GM18499 (cell line): ENCODE results near the gene UTP25.
"Not testable (repeated sequence)": the region's sequence is repeated elsewhere in the genome, so short reads cannot be mapped to it uniquely, and the experiment has no call there.

Source experiments
- ATAC-seq: cut with Tn5 transposase; IDR thresholded peaks from one replicate; pipeline ENCODE4 v1.9.1; 2021; ENCODE audit warnings: moderate number of reproducible peaks; ENCODE audit not compliant: insufficient read depth, unreplicated experiment

The UTP25 gene

DNA sequence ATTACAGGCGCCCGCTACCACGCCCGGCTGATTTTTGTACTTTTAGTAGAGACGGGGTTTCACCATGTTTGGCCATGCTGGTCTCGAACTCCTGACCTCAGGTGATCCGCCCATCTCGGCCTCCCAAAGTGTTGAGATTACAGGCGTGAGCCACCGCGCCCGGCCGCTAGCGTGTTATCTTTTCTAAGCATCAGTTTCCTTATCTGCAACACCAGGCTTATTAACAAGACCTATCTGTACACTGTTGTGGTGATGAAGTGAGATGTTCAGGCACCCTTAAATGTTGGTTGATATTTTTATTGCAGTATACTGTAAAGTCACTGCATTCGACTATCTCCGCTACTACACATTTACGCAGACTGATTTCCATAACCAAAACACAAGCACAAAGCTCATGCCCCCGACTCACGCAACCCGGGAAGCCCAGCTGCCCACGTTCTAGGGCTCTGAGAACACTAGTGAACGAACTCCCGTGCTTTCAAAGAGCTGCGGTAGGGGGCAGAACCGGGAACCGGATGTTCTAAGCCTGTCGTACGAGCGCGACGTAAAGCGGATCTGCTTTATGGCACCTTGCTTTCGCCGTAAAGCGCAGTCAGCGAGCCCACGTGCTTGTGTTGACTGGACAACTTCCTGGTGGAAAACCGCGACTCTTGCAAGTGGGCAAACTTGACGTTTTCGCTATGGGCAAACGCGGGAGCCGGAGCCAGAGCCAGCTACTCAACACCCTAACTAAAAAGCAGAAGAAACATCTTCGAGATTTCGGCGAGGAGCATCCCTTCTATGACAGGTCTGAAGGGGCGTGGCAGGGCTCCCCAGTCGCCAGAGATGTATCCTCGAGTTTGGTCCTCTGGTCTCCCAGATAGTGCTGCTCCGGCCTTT lies at the start of gene UTP25:
TSS of gene UTP25 (plus strand) at position 589 of the 879 bp plus-strand sequence. CDS start at position 681, 92 bp downstream.
- ATAC-seq = peak; percentile 69

GRCh38 chr1:209778102-209778501 lies 49.7 kb upstream of the UTP25 start:
- ATAC-seq = no peak

- ATAC-seq = no peak
These were observed 47.5 kb upstream of the UTP25 start for GRCh38 chr1:209780268-209780667.

GRCh38 chr1:209783386-209783785 lies 44.4 kb upstream of the UTP25 start:
- ATAC-seq = no peak

- ATAC-seq = peak; percentile 84
These were observed 43.3 kb upstream of the UTP25 start, which contains the start of gene C1orf74 for GRCh38 chr1:209784265-209785169. Gene C1orf74, minus strand, starts transcription at chr1:209784559. Its CDS starts 925 bp downstream, at chr1:209783634.

GRCh38 chr1:209785592-209785991 lies 42.2 kb upstream of the UTP25 start:
- ATAC-seq = no peak

GRCh38 chr1:209786146-209786545 lies 41.6 kb upstream of the UTP25 start:
- no peak for ATAC-seq

GRCh38 chr1:209787551-209787950 lies 40.2 kb upstream of the UTP25 start:
- ATAC-seq = no peak

DNA sequence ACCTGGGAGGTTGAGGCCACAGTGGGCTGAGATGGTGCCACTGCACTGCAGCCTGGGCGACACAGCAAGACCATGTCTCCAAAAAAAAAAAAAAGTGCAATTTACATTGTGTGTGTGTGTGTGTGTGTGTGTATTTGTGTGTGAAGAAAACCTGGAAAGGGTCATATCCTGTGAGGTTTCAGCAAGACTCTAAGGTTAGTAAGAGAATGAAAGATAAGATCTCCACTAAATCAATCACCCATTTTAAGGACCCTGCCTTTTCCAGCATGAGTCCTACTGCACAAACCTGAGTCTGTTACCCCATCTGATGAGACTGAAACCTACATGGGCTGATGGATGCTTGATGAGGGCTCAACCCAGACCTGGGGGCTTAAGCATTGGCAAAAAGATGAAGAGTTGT lies 38.5 kb upstream of the UTP25 start:
- ATAC-seq = no peak

- ATAC-seq = no peak
These were observed 37.2 kb upstream of the UTP25 start for GRCh38 chr1:209790286-209791193.

DNA sequence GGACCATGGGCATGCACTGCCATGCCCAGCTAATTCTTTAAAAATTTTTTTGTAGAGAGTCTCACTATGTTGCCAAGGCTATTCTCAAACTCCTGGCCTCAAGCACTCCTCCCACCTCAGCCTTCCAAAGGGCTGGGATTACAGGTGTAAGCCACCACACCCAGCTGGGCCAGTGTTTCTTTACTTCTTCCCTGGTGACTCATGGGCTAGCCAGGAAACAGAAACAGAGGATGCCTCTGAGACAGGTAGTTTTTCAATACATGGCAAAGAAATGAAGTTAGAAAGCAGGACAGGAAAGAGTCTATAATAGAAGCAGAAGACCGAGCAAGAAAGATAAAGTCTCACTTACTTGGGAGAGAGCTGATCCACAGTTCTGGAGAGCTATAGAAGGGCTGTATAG lies 35.9 kb upstream of the UTP25 start:
- ATAC-seq = no peak

GRCh38 chr1:209793711-209794110 lies 34.1 kb upstream of the UTP25 start:
- ATAC-seq = not testable (repeated sequence)

DNA sequence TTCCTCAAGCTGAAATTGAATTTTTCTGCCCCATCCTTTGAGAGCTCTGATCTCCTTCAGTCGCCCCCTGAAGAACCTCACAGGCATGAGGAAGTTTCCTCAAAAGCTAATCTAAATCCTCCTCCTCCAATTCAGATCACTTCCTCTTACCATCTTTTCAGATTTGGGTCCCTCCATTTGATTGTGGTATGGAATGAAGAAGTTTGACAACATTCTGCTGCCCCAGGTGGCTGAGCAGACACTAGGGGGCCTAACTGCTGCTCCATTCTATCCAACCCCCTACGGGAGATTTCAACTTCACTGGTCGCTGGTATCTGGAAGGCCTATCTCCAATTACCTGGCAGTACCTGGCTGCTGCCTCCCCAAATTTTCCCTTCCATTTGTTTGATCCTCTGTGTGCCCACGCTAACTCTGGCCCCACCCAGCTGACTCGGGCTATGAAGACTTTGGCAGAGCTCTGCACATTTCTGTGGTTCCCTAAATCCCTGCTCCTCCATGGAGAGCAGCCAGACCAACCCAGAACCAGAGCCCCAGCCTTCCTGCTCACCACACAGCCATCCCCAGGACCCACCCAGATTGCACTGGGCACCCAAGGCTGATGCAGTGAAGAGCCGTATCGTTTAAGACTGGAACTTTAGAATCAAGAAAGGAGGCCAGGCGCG lies 29.7 kb upstream of the UTP25 start:
- ATAC-seq = no peak

DNA sequence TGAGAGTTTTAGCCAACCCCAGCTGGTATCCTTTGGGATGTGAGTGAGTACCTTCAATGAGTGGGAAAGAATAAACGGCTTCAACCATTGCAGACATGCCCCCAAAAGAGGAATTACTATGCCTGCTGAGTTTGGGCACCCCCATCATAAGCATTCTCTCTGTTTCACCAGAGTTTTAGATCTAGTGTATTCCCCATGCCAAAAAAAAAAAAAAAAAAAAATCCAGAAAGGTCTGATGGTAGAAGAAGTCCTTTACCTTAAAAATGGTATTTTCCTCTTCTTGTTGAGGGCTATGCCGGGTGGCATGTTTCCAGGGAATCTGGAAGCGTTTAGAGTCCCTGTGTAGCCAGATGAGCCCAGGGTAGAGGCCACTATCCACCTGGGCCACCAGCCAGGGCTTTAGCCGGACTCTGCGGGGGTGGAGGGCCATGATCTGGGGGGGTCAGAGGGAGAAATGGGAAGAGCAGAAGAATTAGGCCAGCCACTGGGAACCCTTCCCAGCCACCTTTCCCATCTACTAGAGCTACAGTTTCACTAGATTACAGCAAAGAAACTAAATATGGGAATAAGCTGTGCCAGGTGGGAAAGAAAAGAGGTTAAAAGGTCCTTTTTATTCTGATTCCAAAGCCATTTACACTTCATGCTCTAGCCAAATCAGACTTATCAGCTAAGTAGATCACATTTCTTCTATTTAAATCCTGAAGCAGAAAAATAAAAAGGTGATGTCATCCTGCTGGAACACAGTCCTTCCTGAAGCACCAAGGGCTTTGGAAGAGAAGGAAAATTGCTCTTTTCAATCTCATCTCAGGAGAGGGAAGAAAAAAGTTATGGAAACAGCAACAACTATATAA lies 26.6 kb upstream of the UTP25 start:
- no peak for ATAC-seq

- no peak for ATAC-seq
These were observed 25.5 kb upstream of the UTP25 start for GRCh38 chr1:209802117-209802779.

GRCh38 chr1:209802780-209803152 lies 25.0 kb upstream of the UTP25 start:
- ATAC-seq = no peak

DNA sequence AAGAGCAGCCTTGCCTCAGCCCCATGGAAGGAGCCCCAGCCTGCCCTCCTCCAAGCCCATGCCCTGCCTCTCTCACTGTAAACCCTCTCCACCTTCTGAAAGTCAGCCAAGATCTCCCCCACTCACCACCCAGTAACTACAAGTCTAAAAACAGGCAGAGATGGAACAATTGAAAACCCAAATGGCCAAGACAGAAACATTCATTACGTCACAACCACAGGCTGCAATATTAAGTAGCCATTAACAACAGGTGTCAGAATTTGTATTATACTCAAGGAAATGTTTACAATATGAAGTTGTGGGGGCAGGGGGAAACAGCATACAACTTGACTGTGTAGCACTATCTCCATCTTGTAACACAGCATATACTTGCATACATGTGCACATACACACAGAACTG lies 24.2 kb upstream of the UTP25 start:
- no peak for ATAC-seq

DNA sequence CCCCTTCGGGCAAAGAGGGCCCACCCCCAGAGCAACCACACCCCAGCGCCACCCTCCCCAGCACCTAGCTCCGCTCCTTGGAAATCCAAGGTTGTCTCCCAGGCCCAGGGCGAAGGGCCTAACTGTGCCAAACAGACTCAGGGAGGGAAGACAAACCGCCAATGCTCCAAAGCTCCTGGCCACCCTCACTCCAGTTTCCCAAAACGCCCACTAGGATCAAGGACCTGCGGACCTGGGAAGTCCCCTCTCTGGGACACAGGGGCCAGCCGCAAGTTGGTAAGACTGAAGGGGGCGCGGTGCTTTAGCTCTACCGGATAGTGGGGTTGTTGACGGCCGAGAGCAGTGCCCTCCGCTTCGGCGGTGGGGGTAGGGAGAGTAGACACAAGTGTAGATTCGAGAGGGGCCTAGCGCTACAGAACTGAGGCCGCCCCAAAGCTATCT lies 22.4 kb upstream of the UTP25 start:
- ATAC-seq = no peak
